ENCODE data around the gene DUOX2.

DNA sequence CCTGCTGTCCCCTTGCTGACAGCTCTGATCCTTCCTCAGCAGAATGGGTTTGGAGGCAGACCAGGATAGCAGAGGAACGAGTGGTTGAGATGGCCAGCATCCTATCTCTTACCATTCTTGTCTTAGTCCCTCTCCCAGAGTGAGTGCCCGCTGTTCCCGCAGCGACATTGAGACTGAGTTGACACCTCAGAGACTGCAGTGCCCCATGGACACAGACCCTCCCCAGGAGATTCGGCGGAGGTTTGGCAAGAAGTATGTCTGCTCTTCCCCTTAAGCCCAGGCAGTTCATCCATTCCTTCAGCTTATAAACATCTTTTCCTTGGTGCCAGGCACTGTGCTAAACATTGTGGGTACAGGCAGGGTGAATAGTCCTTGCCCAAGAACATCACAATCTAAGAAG, 37.0 kb upstream of the DUOX2 start:
- TF ChIP-seq POLR2A (IDR thresholded peaks at IDR 0.05) (no peak), EP300 (IDR thresholded peaks at IDR 0.05) (no peak)
- TF ChIP-seq, protein P1, sequence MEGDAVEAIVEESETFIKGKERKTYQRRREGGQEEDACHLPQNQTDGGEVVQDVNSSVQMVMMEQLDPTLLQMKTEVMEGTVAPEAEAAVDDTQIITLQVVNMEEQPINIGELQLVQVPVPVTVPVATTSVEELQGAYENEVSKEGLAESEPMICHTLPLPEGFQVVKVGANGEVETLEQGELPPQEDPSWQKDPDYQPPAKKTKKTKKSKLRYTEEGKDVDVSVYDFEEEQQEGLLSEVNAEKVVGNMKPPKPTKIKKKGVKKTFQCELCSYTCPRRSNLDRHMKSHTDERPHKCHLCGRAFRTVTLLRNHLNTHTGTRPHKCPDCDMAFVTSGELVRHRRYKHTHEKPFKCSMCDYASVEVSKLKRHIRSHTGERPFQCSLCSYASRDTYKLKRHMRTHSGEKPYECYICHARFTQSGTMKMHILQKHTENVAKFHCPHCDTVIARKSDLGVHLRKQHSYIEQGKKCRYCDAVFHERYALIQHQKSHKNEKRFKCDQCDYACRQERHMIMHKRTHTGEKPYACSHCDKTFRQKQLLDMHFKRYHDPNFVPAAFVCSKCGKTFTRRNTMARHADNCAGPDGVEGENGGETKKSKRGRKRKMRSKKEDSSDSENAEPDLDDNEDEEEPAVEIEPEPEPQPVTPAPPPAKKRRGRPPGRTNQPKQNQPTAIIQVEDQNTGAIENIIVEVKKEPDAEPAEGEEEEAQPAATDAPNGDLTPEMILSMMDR (IDR thresholded peaks at IDR 0.05) = no peak

Measured in ovary (tissue), 3 donors.